ENCODE results near the gene MEGF11.

MEGF11 gene

DNA sequence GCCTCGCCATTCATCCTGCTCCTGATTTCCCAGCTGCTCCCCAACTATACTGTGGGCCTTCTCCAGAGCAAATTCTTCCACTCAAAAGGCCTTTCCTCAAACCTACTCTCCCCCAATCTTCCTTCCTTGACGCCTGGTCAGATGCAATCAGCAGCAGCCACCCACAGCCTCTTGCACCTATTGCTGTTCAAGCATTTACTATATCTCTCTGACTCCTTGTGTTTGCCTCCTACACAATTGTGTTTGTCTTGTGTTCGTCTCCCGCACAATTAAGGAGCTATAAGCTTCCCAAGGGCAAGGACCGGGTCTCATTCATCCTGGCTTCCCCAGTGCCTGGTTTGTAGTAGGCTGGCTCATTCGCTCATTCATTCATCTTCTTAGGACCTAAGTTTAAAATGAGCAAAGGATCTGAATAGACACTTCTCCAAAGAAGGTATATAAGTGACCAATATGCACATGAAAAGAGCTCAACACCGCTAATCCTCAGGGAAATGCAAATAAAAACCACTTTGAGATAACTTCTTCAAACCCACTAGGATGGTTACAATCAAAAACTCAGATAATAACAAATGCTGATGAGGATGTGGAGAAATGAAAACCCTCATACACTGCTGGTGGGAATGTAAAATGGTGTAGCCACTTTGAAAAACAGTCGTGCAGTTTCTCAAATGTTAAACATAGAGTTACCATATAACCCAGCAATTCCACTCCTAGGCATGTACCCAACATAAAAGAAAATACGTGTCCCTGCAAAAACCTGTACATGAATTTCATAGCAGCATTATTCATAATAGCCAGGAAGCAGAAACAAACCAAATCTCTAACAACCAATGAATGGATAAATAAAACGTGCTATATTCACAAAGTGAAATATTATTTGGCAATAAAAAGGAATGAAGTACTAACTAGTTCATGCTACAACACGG lies 31.0 kb downstream of the MEGF11 start:
- no peak for DNase-seq (ENCODE audit: low spot score)
- TF ChIP-seq, protein P1, sequence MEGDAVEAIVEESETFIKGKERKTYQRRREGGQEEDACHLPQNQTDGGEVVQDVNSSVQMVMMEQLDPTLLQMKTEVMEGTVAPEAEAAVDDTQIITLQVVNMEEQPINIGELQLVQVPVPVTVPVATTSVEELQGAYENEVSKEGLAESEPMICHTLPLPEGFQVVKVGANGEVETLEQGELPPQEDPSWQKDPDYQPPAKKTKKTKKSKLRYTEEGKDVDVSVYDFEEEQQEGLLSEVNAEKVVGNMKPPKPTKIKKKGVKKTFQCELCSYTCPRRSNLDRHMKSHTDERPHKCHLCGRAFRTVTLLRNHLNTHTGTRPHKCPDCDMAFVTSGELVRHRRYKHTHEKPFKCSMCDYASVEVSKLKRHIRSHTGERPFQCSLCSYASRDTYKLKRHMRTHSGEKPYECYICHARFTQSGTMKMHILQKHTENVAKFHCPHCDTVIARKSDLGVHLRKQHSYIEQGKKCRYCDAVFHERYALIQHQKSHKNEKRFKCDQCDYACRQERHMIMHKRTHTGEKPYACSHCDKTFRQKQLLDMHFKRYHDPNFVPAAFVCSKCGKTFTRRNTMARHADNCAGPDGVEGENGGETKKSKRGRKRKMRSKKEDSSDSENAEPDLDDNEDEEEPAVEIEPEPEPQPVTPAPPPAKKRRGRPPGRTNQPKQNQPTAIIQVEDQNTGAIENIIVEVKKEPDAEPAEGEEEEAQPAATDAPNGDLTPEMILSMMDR (IDR thresholded peaks at IDR 0.05; ENCODE audit: extremely low read depth, missing control alignments) = no peak

DNA sequence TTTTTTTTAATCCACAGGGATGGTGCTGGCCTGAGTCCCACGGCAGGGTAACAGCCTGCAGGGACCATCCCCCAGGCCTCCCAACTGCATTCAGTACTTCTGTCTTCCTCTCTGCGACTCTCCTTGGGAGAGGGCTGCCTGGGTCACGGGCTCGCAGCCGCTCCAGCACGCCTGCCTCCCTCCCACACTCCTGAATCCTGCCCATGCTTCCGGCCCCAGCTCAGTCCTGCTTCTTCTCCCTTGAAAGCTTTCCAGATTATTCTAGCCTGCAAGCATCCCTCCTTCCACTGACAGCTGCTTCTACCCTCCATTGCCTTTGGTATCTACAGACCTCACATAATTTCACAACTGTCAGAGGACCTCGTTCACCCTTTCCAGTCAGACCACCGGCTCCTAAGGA lies 32.4 kb downstream of the MEGF11 start:
- TF ChIP-seq, protein P1 (IDR thresholded peaks at IDR 0.05; ENCODE audit: extremely low read depth, missing control alignments) = no peak
- DNase-seq (ENCODE audit: low spot score) = no peak

DNA sequence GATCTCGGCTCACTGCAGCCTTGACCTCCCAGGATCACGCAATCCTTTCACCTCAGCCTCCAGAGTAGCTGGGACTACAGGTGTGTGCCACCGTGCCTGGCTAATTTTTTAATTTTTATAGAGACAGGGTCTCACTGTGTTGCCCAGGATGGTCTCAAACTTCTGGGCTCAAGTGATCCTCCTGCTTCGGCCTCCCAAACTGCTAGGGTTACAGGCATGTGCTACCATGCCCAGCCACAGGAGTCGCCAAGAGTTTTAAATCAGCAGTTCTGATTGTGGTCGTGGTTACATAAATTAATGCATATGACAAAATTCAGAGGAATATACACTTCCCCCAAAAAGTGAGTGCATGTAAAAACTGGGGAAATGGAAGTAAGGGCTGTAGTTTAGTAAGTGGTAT lies 32.9 kb downstream of the MEGF11 start:
- DNase-seq (ENCODE audit: low spot score) = no peak
- TF ChIP-seq, protein P1 (IDR thresholded peaks at IDR 0.05; ENCODE audit: extremely low read depth, missing control alignments) = no peak

DNA sequence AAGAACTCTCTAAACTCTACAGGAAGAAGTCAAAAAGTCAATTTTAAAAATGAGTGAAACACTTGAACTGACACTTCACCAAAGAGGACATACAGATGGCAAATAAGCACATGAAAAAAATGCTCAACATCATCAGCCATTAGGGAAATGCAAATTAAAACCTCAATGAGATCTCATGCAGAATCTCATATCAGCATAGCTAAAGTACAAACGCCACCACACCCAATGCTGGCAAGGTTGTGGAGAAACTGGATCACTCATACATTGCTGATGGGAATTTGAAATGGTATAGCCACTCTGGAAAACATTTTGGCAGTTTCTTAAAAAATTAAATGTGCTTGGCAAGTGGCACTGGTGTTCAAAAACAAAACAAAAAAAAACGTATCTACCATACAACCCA lies 34.2 kb downstream of the MEGF11 start:
- no peak for DNase-seq (ENCODE audit: low spot score)
- TF ChIP-seq, protein P1 (IDR thresholded peaks at IDR 0.05; ENCODE audit: extremely low read depth, missing control alignments) = no peak

- TF ChIP-seq, protein P1 (IDR thresholded peaks at IDR 0.05; ENCODE audit: extremely low read depth, missing control alignments) = no peak
- DNase-seq (ENCODE audit: low spot score) = no peak
These were observed 36.7 kb downstream of the MEGF11 start for GRCh38 chr15:66216806-66217205.

GRCh38 chr15:66215811-66216210 lies 37.7 kb downstream of the MEGF11 start:
- no peak for DNase-seq (ENCODE audit: low spot score)
- TF ChIP-seq, protein P1 (IDR thresholded peaks at IDR 0.05; ENCODE audit: extremely low read depth, missing control alignments) = no peak

DNA sequence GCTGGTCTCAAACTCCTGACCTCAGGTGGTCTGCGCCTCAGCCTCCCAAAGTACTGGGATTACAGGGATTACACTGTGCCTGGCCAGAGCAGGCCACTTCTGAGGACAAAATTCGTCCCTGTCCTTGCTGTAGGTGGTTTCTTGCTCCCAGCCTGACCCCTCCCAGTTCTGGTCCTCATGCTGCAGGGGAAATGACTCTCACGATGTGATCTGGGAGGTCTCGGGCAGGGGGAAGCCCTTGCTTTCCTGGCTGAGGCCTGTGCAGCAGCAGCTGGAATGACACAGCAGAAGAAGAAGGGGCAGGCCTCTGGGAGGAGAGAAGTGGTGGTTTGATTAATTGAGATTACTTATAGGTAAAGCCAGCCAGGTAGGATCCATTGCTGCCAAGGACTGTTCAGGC lies 39.3 kb downstream of the MEGF11 start:
- TF ChIP-seq, protein P1 (IDR thresholded peaks at IDR 0.05; ENCODE audit: extremely low read depth, missing control alignments) = no peak
- DNase-seq (ENCODE audit: low spot score) = no peak

All from GM20000 (cell line).